Neuronal stem cell (in vitro differentiated cells): ENCODE data around the gene TSPEAR.

ENCODE experiments used
- DNase-seq: peaks from one replicate; pipeline ENCODE4 v3.0.0-alpha.2; 2013; ENCODE audit warnings: low spot score
- H2AFZ ChIP-seq: one replicate; pipeline ENCODE4 v1.6.1; 2013; ENCODE audit warnings: mild to moderate bottlenecking, low read length, inconsistent platforms
- H2AK5ac ChIP-seq: 2 replicates; pipeline ENCODE4 v1.6.1; 2013; ENCODE audit warnings: low read depth, mild to moderate bottlenecking, inconsistent platforms, low read length, moderate library complexity, mixed read lengths
- H2BK120ac ChIP-seq: 2 replicates; pipeline ENCODE4 v1.6.1; 2013; ENCODE audit warnings: low read depth, mild to moderate bottlenecking, inconsistent platforms, low read length, moderate library complexity, mixed read lengths
- H2BK12ac ChIP-seq: one replicate; pipeline ENCODE4 v1.6.1; 2013; ENCODE audit warnings: low read length, inconsistent platforms
- H2BK15ac ChIP-seq: 2 replicates; pipeline ENCODE4 v1.6.1; 2013; ENCODE audit warnings: mild to moderate bottlenecking, low read length, inconsistent platforms, mixed read lengths
- H2BK5ac ChIP-seq: one replicate; pipeline ENCODE4 v1.6.1; 2013; ENCODE audit warnings: inconsistent platforms, mild to moderate bottlenecking, low read length, moderate library complexity
- H3K14ac ChIP-seq: one replicate; pipeline ENCODE4 v1.6.1; 2013; ENCODE audit warnings: low read length, inconsistent platforms
- H3K18ac ChIP-seq: 2 replicates; pipeline ENCODE4 v1.6.1; 2013; ENCODE audit warnings: low read length, inconsistent platforms
- H3K23ac ChIP-seq: 2 replicates; pipeline ENCODE4 v1.6.1; 2013; ENCODE audit warnings: low read depth, mild to moderate bottlenecking, mixed read lengths, low read length, inconsistent platforms; ENCODE audit not compliant: poor library complexity
- H3K27ac ChIP-seq: replicated peaks from 3 replicates; pipeline ENCODE4 v1.5.1; 2013; ENCODE audit warnings: low read length, inconsistent platforms
- H3K27me3 ChIP-seq, 3 experiments: 2 replicates each; pipeline ENCODE4 v1.6.1; 2013; ENCODE audit warnings: low read length in 3 of 3, mild to moderate bottlenecking in 2 of 3, inconsistent platforms in 1 of 3, low read depth in 1 of 3, mixed read lengths in 1 of 3, moderate library complexity in 1 of 3; ENCODE audit not compliant: control insufficient read depth in 3 of 3, insufficient read depth in 3 of 3
- H3K36me3 ChIP-seq, 2 donors: replicated peaks in 1 of 2; 2 replicates each; pipeline ENCODE4 v1.6.1; 2013; ENCODE audit warnings: low read length in 2 of 2; ENCODE audit not compliant: control insufficient read depth in 2 of 2, insufficient read depth in 2 of 2
- H3K4ac ChIP-seq: 2 replicates; pipeline ENCODE4 v1.6.1; 2013; ENCODE audit warnings: inconsistent platforms, mild to moderate bottlenecking, low read length, moderate library complexity
- H3K4me1 ChIP-seq, 2 donors: 1 replicate in 1 of 2; 2 replicates in 1 of 2; pipeline ENCODE4 v1.6.1; 2013; ENCODE audit warnings: low read length in 2 of 2, low read depth in 1 of 2; ENCODE audit not compliant: control insufficient read depth in 2 of 2, insufficient read depth in 1 of 2
- H3K4me2 ChIP-seq: one replicate; pipeline ENCODE4 v1.6.1; 2013; ENCODE audit warnings: mild to moderate bottlenecking, low read length, inconsistent platforms; ENCODE audit not compliant: insufficient read depth, poor library complexity, severe bottlenecking
- H3K4me3 ChIP-seq, 2 donors: 2 replicates each; pipeline ENCODE4 v1.5.1; 2013; ENCODE audit warnings: low read length in 2 of 2, mild to moderate bottlenecking in 2 of 2, inconsistent platforms in 1 of 2, moderate library complexity in 1 of 2
- H3K79me1 ChIP-seq: one replicate; pipeline ENCODE4 v1.6.1; 2013; ENCODE audit warnings: low read depth, mild to moderate bottlenecking, inconsistent platforms, low read length, moderate library complexity
- H3K9ac ChIP-seq: one replicate; pipeline ENCODE4 v1.6.1; 2013; ENCODE audit warnings: mild to moderate bottlenecking, low read depth, low read length, inconsistent platforms; ENCODE audit not compliant: poor library complexity
- H3K9me3 ChIP-seq, 2 donors: replicated peaks in 1 of 2; 2 replicates each; pipeline versions ENCODE3 to v1.6.1; 2013; ENCODE audit warnings: low read length in 2 of 2, mild to moderate bottlenecking in 2 of 2, inconsistent platforms in 1 of 2, low read depth in 1 of 2, mixed read lengths in 1 of 2, moderate library complexity in 1 of 2; ENCODE audit not compliant: control insufficient read depth in 2 of 2, insufficient read depth in 1 of 2
- H4K8ac ChIP-seq: one replicate; pipeline ENCODE4 v1.6.1; 2013; ENCODE audit warnings: low read depth, mild to moderate bottlenecking, inconsistent platforms, low read length, moderate library complexity
- H4K91ac ChIP-seq: one replicate; pipeline ENCODE4 v1.6.1; 2013; ENCODE audit warnings: low read length, low read depth, mild to moderate bottlenecking, inconsistent platforms; ENCODE audit not compliant: poor library complexity
- WGBS, 2 donors: extraction: QIAGEN DNeasy Blood & Tissue Kit; methylation state at CpG; one replicate each; pipeline ENCODE4 v1.1.7; 2013; ENCODE audit warnings: missing lambda C conversion rate in 2 of 2, mixed read lengths in 1 of 2; ENCODE audit not compliant: insufficient read length in 2 of 2, insufficient replicate concordance in 1 of 2; ENCODE audit errors: extremely low coverage in 2 of 2; 5-methylcytosine and 5-hydroxymethylcytosine counted together

Gene TSPEAR

DNA sequence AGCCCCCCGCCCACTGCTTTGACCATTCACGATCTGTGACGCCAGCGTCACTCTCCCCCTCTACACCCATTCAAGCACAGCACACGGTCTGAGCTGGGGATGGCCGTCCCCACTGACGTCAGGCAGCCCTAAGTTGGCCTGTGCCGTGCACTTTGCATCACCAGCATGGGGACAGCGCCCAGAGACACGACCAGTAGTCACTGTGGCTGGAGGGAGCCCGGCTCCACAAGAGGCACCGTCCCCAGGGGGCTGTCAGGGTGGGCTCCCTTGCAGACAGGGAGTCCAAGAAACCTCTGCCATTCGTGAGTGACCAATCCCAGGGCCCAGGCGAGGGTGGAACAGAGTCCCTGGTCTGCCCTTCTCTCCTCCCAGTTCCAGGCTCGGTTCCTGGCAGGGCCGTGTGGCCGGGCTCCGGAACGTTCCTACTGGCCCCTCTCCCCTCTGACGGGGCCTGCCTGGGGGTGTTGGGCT is 97.2 kb downstream of the TSPEAR start:
- Histone ChIP-seq H3K4me3 (no peak overlapping the region), H3K27ac (no peak overlapping the region), H3K36me3 (no peaks in the 10 kb centered on the region), H4K8ac (no peak overlapping the region), H2AK5ac (peak overlapping the region; percentile 94), H2BK15ac (peak overlapping the region; percentile 88), H3K79me1 (no peaks in the 10 kb centered on the region), H3K4me2 (no peak overlapping the region), H2BK12ac (peak overlapping the region; percentile 68), H3K27me3 (no peaks in the 10 kb centered on the region), H3K18ac (peak overlapping the region; percentile 81), H3K14ac (no peak overlapping the region), H3K4ac (peak overlapping the region; percentile 39), H2AFZ (no peak overlapping the region), H2BK5ac (peak overlapping the region; percentile 66), H2BK120ac (peak overlapping the region; percentile 49), H3K23ac (peak overlapping the region; percentile 86), H3K4me1 (no peaks in the 10 kb centered on the region), H3K9ac (no peak overlapping the region), H3K9me3 (peaks cover 6 to 8% of the 10 kb centered on the region in 2 donors), H4K91ac (peak overlapping the region; percentile 57)
- DNase-seq = no peak
- WGBS, 2 donors = no CpG with 5 or more reads among the region's 20 CpGs

DNA sequence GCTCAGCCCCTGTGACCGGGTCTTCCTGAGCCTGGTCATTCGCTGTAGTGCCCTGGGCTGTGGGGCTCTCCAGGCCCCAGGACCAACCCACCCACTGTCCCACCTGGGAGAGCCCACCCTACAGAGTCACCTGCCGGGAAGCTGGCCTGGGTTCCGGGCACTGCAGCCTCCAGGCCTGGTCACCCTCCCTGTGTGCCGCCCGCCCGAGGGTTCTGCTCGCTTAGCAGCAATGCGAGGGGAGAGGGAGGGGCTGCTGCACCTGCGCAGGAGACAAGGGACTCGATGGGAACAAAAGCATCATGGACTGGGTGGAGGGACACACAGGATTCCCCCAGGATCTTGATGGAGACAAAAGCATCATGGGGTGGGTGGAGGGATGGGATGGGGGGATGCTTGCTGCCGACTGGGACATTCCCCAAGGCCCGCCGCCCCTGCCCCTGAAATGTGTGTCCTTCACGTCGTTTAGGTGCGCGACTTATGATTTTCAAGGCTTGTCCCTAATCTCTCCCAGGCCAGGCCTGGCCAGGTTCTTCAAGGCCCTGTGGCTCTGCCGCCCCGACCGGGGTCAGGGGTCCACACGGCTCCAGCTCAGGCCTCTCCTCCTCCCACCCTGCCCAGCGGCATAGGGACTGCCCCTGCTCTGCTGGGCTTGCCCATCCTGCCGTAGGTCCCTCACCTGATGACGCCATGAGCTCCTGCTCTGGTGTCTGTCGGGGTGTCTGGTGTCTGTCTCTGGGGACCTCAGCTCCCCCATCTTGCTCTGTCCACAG is 97.8 kb downstream of the TSPEAR start:
- peak overlapping the region; percentile 66 for H2BK5ac ChIP-seq
- no peaks in the 10 kb centered on the region for H3K36me3 ChIP-seq
- H3K79me1 ChIP-seq = no peaks in the 10 kb centered on the region
- H2AFZ ChIP-seq = no peak overlapping the region
- H3K9ac ChIP-seq = no peak overlapping the region
- peak overlapping the region; percentile 79 for H2BK15ac ChIP-seq
- H3K4me2 ChIP-seq = no peak overlapping the region
- H3K4me1 ChIP-seq = no peaks in the 10 kb centered on the region
- no peak overlapping the region for H2BK120ac ChIP-seq
- H3K4me3 ChIP-seq = no peak overlapping the region
- H3K27ac ChIP-seq = no peak overlapping the region
- H3K14ac ChIP-seq = no peak overlapping the region
- peak overlapping the region; percentile 68 for H2BK12ac ChIP-seq
- peak overlapping the region; percentile 94 for H2AK5ac ChIP-seq
- H4K8ac ChIP-seq = peak overlapping the region; percentile 93
- H3K9me3 ChIP-seq = peaks cover 3 to 8% of the 10 kb centered on the region in 2 donors
- peak overlapping the region; percentile 39 for H3K4ac ChIP-seq
- peak overlapping the region; percentile 57 for H4K91ac ChIP-seq
- no CpG with 5 or more reads among the region's 26 CpGs for WGBS, 2 donors
- H3K27me3 ChIP-seq = no peaks in the 10 kb centered on the region
- H3K18ac ChIP-seq = peak overlapping the region; percentile 81
- no peak for DNase-seq
- peak overlapping the region; percentile 86 for H3K23ac ChIP-seq

DNA sequence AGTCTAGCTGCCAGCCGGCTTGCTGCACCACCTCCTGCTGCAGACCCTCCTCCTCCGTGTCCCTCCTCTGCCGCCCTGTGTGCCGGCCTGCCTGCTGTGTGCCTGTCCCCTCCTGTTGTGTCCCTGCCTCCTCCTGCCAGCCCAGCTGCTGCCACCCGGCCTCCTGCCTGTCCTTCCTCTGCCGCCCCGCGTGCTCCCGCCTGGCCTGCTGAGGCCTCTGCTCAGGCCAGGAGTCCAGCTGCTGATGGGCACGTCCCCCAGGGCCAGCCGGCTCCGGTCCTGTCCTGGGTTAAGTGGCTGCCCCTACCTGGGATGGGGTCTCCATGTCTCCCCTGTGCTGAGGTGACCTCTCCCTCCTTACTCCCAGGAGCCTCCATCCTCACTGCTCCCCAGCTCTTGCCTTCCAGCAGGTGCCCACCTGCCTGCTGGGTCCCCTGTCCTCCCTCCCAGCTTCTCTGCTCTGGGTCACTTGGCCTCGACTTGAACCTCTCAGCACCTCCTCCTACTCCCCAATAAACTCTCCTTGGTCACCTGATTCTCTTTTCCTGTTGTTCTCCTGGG is 98.6 kb downstream of the TSPEAR start:
- Histone ChIP-seq H3K14ac (peak overlapping the region; percentile 97), H4K8ac (no peak overlapping the region), H3K4me3 (peak overlapping the region in 1 of 2 donors; percentile 8), H2AFZ (no peak overlapping the region), H4K91ac (peak overlapping the region; percentile 77), H2BK120ac (peak overlapping the region; percentile 35), H3K18ac (peak overlapping the region; percentile 57), H3K79me1 (no peaks in the 10 kb centered on the region), H2BK15ac (peak overlapping the region; percentile 84), H3K27me3 (no peaks in the 10 kb centered on the region), H3K36me3 (no peaks in the 10 kb centered on the region), H3K9ac (no peak overlapping the region), H3K4me2 (no peak overlapping the region), H2BK5ac (no peak overlapping the region), H3K4me1 (no peaks in the 10 kb centered on the region), H3K9me3 (peaks cover 3 to 8% of the 10 kb centered on the region in 2 donors), H3K4ac (no peak overlapping the region), H2BK12ac (peak overlapping the region; percentile 41), H3K23ac (peak overlapping the region; percentile 22), H2AK5ac (peak overlapping the region; percentile 96), H3K27ac (no peak overlapping the region)
- no peak for DNase-seq
- no CpG with 5 or more reads among the region's 13 CpGs for WGBS, 2 donors

DNA sequence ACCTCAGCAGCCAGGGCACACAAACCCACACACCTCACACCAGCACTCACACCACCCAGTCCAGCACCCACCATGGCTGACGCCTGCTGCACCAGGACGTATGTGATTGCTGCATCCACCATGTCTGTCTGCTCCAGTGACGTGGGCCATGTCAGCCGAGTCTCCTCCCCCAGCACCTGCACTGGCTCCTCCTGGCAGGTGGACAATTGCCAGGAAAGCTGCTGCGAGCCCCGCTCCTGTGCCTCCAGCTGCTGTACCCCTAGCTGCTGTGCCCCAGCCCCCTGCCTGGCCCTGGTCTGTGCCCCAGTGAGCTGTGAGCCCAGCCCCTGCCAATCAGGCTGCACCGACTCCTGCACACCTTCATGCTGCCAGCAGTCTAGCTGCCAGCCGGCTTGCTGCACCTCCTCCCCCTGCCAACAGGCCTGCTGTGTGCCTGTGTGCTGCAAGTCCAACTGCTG is 99.3 kb downstream of the TSPEAR start, which contains the start of gene KRTAP10-8:
Gene KRTAP10-8 (plus strand): TSS at position 51 of the 458 bp plus-strand sequence. CDS start 22 bp downstream, at position 73.
- H2BK15ac ChIP-seq = peak within 1 kb of the TSS; percentile 84
- DNase-seq = no peak
- peaks cover 3 to 8% of the 10 kb centered on the region in 2 donors for H3K9me3 ChIP-seq
- peak within 1 kb of the TSS; percentile 96 for H2AK5ac ChIP-seq
- no peak within 1 kb of the TSS for H3K4me2 ChIP-seq
- no peak within 1 kb of the TSS for H3K4ac ChIP-seq
- H3K18ac ChIP-seq = peak within 1 kb of the TSS; percentile 77
- H3K9ac ChIP-seq = peak within 1 kb of the TSS; percentile 61
- H3K27me3 ChIP-seq = no peaks in the 10 kb centered on the region
- peak within 1 kb of the TSS in 1 of 2 donors; percentile 22 for H3K4me3 ChIP-seq
- peak within 1 kb of the TSS; percentile 41 for H2BK12ac ChIP-seq
- H2AFZ ChIP-seq = no peak within 1 kb of the TSS
- peak within 1 kb of the TSS; percentile 77 for H4K91ac ChIP-seq
- H3K23ac ChIP-seq = peak within 1 kb of the TSS; percentile 22
- no peak within 1 kb of the TSS for H2BK5ac ChIP-seq
- no peaks in the 10 kb centered on the region for H3K4me1 ChIP-seq
- no CpG with 5 or more reads among the region's 8 CpGs for WGBS, 2 donors
- no peaks in the 10 kb centered on the region for H3K79me1 ChIP-seq
- H3K14ac ChIP-seq = peak within 1 kb of the TSS; percentile 97
- peak within 1 kb of the TSS; percentile 35 for H2BK120ac ChIP-seq
- no peak within 1 kb of the TSS for H4K8ac ChIP-seq
- H3K36me3 ChIP-seq = no peaks in the 10 kb centered on the region
- H3K27ac ChIP-seq = no peak within 1 kb of the TSS
